Measurements from ENCODE around the gene GMDS. TPM values are rescaled to one million over a fixed set of nuclear protein-coding genes. Genes with fewer than 3 reads are reported as not detected.

GMDS gene
- total and polyA plus RNA-seq, 2 experiments from 2014 or later, result 30.1 to 36.5 TPM

GRCh38 chr6:2228392-2228791, 17.0 kb downstream of the GMDS start (continued):
- TF ChIP-seq ZNF462 (CRISPR knock-in tag; IDR thresholded peaks at IDR 0.05), result no peak
- no peak for TF ChIP-seq STAT1 (IDR thresholded peaks at IDR 0.05; ENCODE audit: unreplicated experiment)
- no peak for TF ChIP-seq EZH2phosphoT487 (IDR thresholded peaks at IDR 0.05; ENCODE audit: unreplicated experiment)

DNA sequence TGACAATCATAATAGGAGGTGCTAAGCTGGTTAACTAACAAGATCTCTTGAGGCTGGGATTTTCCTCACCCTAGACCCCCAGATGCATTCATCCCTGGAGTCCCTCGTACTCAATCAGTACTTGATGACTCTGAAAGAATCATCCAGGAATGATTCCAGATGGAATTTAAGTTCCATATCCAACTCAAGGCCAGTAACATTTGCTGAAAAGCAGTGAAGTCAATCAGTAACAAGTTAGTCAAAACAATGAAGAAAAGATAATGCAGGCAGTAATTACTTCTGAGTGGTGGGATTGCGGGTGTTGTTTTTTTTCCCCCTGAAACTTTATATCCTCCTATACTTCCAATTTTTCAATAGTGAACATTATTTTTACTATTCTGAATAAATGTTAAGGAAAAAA, 18.6 kb downstream of the GMDS start:
- Histone ChIP-seq H3K4me3 (no peak overlapping the region), H3K4me2 (no peak overlapping the region), H3K9me2 (ENCODE audit: insufficient read depth) (no peaks in the 10 kb centered on the region), H3K4me1 (ENCODE audit: insufficient read depth) (peaks cover 27% of the 10 kb centered on the region), H3K79me2 (replicated peaks; ENCODE audit: insufficient read depth) (peaks cover 75% of the 10 kb centered on the region), H3K36me3 (ENCODE audit: insufficient read depth) (no peaks in the 10 kb centered on the region), H4K20me1 (replicated peaks; ENCODE audit: insufficient read depth) (no peaks in the 10 kb centered on the region), H3K27me3 (ENCODE audit: insufficient read depth) (no peaks in the 10 kb centered on the region), H3F3A (replicated peaks; ENCODE audit: low read depth) (no peaks in the 10 kb centered on the region), H2AFZ (no peak overlapping the region), H3K27ac (ENCODE audit: low read depth) (no peak overlapping the region)
- Mint-ChIP-seq H3K4me1 (peaks cover 39% of the 10 kb centered on the region), H3K36me3 (ENCODE audit: low read depth) (no peaks in the 10 kb centered on the region), H3K9me3 (no peaks in the 10 kb centered on the region), H3K27ac (no peak overlapping the region), H3K27me3 (ENCODE audit: insufficient read depth, low read depth, poor library complexity) (peaks cover 2% of the 10 kb centered on the region), H3K4me3 (no peak overlapping the region)
- no peak for ATAC-seq
- DNase-seq (ENCODE audit: low spot score), result no peak
- TF ChIP-seq, protein P1, sequence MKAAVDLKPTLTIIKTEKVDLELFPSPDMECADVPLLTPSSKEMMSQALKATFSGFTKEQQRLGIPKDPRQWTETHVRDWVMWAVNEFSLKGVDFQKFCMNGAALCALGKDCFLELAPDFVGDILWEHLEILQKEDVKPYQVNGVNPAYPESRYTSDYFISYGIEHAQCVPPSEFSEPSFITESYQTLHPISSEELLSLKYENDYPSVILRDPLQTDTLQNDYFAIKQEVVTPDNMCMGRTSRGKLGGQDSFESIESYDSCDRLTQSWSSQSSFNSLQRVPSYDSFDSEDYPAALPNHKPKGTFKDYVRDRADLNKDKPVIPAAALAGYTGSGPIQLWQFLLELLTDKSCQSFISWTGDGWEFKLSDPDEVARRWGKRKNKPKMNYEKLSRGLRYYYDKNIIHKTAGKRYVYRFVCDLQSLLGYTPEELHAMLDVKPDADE (IDR thresholded peaks at IDR 0.05), result no peak
- TF ChIP-seq EZH2 (IDR thresholded peaks at IDR 0.05; ENCODE audit: low read depth, unreplicated experiment) (no peak), JUNB (IDR thresholded peaks at IDR 0.05; ENCODE audit: unreplicated experiment) (no peak), POLR2AphosphoS5 (IDR thresholded peaks at IDR 0.05; ENCODE audit: low read depth) (no peak), CREB1 (CRISPR knock-in tag; IDR thresholded peaks at IDR 0.05; ENCODE audit: low read depth) (no peak), CTCF (conservative IDR thresholded peaks at IDR 0.05; ENCODE audit: low read depth in 2 of 2) (no peak), STAT1 (IDR thresholded peaks at IDR 0.05; ENCODE audit: unreplicated experiment) (no peak), NANOG (IDR thresholded peaks at IDR 0.05; ENCODE audit: borderline replicate concordance) (no peak), EZH2phosphoT487 (IDR thresholded peaks at IDR 0.05; ENCODE audit: unreplicated experiment) (no peak)
- TF ChIP-seq, protein P2, sequence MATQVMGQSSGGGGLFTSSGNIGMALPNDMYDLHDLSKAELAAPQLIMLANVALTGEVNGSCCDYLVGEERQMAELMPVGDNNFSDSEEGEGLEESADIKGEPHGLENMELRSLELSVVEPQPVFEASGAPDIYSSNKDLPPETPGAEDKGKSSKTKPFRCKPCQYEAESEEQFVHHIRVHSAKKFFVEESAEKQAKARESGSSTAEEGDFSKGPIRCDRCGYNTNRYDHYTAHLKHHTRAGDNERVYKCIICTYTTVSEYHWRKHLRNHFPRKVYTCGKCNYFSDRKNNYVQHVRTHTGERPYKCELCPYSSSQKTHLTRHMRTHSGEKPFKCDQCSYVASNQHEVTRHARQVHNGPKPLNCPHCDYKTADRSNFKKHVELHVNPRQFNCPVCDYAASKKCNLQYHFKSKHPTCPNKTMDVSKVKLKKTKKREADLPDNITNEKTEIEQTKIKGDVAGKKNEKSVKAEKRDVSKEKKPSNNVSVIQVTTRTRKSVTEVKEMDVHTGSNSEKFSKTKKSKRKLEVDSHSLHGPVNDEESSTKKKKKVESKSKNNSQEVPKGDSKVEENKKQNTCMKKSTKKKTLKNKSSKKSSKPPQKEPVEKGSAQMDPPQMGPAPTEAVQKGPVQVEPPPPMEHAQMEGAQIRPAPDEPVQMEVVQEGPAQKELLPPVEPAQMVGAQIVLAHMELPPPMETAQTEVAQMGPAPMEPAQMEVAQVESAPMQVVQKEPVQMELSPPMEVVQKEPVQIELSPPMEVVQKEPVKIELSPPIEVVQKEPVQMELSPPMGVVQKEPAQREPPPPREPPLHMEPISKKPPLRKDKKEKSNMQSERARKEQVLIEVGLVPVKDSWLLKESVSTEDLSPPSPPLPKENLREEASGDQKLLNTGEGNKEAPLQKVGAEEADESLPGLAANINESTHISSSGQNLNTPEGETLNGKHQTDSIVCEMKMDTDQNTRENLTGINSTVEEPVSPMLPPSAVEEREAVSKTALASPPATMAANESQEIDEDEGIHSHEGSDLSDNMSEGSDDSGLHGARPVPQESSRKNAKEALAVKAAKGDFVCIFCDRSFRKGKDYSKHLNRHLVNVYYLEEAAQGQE (IDR thresholded peaks at IDR 0.05; ENCODE audit: unreplicated experiment), result no peak
